HFF-Myc (cell line): Measurements from ENCODE around the gene GCKR.

Source experiments
- DNase-seq: peaks from one replicate; pipeline ENCODE4 v3.0.0-alpha.2; 2011; ENCODE audit warnings: low read depth; ENCODE audit errors: extremely low read depth
- H3K4me3 ChIP-seq: replicated peaks from 2 replicates; pipeline ENCODE4 v1.5.1; 2011; ENCODE audit warnings: low read depth, mild to moderate bottlenecking, control low read depth, low read length
- TF ChIP-seq, protein P1 (sequence below): IDR thresholded peaks from 2 replicates; pipeline ENCODE4 v1.5.1; 2012; ENCODE audit warnings: mild to moderate bottlenecking, low read depth, low read length, control low read depth; ENCODE audit errors: missing control alignments

GCKR gene

DNA sequence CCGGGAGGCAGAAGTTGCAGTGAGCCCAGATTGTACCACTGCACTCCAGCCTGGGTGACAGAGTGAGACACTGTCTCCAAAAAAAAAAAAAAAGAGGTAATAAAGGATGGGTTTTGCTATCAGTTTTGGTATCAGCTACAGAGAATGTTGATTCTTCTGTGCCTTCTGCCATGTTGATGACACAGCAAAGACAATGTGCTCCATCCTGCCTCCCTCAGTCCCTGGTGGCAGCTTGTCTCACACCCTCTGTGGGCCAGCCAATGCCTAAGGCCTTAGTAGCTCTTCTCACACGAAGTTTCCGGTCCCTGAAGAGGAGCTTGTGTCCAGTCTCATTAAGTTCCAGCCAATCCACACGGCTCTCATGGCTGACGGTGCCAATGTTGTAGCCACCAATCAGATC, 24.7 kb upstream of the GCKR start:
- no peak for DNase-seq
- no peak overlapping the region for H3K4me3 ChIP-seq
- TF ChIP-seq, protein P1, sequence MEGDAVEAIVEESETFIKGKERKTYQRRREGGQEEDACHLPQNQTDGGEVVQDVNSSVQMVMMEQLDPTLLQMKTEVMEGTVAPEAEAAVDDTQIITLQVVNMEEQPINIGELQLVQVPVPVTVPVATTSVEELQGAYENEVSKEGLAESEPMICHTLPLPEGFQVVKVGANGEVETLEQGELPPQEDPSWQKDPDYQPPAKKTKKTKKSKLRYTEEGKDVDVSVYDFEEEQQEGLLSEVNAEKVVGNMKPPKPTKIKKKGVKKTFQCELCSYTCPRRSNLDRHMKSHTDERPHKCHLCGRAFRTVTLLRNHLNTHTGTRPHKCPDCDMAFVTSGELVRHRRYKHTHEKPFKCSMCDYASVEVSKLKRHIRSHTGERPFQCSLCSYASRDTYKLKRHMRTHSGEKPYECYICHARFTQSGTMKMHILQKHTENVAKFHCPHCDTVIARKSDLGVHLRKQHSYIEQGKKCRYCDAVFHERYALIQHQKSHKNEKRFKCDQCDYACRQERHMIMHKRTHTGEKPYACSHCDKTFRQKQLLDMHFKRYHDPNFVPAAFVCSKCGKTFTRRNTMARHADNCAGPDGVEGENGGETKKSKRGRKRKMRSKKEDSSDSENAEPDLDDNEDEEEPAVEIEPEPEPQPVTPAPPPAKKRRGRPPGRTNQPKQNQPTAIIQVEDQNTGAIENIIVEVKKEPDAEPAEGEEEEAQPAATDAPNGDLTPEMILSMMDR, result no peak

DNA sequence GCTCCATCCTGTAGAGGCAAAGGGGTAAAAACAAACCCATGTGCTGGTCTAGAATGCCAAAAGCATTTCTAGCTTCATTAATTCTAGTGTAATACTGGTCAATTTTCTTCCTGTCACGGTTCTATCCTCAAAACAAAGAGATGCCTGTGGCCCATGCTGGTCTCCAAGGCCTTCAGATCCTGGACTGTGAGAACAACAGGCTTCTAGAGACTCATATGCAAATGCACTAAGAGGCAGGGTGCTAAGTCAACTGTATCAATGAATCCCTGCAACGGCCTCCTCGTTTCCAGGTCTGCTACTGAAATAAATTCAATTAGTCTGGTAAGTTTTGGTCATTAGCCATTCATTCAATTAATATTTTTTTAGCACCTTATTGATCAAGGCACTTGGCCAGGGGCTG, 11.1 kb upstream of the GCKR start:
- no peak for DNase-seq
- TF ChIP-seq, protein P1, result no peak
- H3K4me3 ChIP-seq, result no peak overlapping the region

DNA sequence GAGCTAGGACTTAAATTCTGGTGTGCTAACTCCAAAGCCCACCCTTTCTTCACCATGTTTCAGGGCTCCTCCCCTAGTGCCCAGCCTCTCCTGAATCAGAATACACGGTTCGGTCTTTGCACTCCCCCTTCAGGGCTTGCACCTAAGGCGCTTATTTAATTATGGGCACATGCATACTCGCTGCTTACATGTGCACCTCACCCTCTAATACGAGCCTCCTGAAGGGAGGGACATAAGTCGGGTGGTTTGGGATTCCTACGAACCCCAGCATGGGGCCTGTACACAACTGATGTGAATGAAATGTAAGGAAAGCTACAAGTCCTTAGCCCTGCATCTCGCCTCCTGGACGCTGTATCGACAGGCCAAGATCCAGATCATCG, 7.5 kb upstream of the GCKR start:
- H3K4me3 ChIP-seq, result peak overlapping the region; percentile 91
- DNase-seq, result no peak
- TF ChIP-seq, protein P1, result no peak

DNA sequence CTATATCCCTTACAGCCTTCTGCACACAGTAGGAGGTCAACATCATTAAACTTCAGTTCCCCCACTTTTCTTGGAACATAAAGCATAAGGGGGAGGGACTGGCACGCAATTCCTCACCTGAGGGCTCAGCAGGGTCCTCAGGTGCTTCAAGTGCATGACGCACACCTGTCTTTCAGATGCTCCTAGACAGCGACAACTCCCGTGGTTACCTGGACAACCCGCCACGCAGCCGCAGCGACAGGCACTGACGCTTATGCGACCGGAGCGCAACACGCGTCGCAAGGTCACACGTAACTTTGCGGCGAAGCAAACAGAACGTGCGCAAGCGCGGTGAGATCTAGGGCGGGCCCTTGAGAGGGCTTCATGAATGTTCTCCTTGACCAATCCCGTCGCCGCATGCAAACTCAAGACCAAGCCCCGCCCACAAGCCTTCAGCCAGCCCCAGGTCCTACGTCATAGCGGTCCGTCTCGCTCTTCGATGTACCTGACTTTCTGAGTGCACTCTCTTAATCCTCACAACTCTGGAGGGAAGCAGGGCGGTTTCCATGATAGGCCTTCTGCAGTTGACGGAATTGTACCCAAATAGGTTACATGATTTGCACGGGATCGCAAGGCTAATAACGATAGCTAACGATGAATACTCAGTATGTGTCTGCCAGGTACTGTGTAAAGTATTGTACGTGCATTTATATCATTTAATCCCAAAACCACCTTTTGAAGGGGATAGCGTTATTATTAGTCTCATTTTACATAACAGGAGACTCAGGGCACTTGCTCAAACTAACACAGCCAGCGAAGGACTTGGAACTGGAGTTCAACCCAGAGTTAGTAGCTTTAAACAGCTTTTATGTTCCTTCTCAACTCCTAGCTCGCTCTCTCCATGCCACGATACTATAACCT, 6.9 kb upstream of the GCKR start, which contains the start of gene IFT172:
Gene IFT172 (minus strand): TSS at position 246 of the 900 bp plus-strand sequence. CDS start 90 bp downstream, at position 156.
- H3K4me3 ChIP-seq, result peak within 1 kb of the TSS; percentile 91
- TF ChIP-seq, protein P1, result no peak
- DNase-seq, result peak; percentile 97

DNA sequence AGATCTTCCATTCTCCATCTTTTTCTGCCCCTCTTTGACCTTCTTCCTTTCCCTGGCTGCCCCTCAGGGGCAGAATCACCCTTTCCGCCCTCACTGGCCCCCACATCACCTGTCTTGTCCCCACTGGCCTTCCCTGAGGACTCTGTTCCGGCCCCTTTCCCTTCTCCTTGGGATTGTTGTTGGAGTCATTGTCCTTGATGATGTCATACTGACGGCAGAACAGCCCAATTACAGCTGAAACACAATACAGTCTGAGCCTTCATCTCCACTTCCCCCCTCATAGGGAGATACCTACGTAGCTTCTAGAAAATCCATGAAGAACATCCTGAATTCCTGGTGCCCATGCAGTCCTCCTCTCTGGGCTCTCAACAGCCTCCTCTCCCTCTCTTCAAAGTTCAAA, 4.1 kb upstream of the GCKR start:
- no peak for DNase-seq
- TF ChIP-seq, protein P1, result no peak
- H3K4me3 ChIP-seq, result no peak overlapping the region

DNA sequence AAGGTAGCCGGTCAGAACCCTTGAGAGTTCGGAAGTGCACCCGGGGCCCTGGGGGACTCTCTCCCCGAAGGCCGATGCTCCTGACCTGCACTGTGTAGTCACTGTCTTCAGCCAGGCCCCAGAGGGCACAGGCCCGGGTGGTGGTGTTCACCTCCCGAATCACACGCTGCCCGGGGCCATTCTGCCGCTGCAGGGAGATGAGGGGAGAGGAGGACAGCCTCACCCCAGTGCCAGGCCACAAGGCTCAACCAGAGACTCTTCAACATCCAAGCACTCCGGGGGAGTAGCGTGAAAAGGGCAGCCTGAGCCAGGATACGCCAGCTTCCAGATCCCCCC, 2.7 kb upstream of the GCKR start:
- no peak overlapping the region for H3K4me3 ChIP-seq
- no peak for DNase-seq
- TF ChIP-seq, protein P1, result no peak
